HG03045 (cell line): Measurements from ENCODE around the gene KRT71.
"Not testable (repeated sequence)": the region's sequence is repeated elsewhere in the genome, so short reads cannot be mapped to it uniquely, and the experiment has no call there.

Source experiments
- ATAC-seq: cut with Tn5 transposase; IDR thresholded peaks from one replicate; pipeline ENCODE4 v1.9.1; 2021; ENCODE audit warnings: mild to moderate bottlenecking, moderate library complexity; ENCODE audit not compliant: unreplicated experiment

KRT71 gene

DNA sequence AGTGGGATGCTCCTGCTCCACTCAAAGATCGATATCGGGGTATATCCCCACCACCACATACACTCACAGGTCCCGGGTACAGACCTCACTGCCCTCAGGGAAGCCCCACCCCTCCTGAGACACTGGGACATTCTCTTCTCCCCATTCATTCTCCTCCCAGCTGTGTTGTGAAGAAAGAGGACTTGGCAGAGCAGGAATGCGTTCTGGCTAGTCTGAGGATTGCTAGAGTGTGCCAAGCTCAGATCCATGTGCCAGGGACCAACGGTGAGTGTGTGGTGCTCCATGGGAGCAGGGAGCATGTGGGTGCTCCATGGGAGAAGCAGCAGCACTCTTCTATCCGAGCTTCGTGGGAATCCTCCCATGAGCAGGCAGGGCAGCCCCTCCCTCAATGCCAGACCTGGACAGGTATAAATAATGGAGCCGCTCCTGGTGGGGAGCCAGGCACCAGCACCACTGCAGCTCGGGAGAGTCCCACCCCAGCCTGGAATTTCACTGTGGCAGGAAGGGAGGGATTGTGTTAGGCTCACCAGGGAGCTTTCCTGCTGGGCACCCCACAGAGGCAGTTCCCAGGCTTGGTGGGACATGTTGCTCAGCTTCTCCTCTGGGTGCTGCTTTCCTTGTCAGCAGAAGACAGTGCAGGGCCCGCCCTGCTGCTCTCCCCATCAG lies 30.5 kb downstream of the KRT71 start:
- ATAC-seq = no peak

- ATAC-seq = no peak
Measured at GRCh38 chr12:52521568-52522266, 31.2 kb downstream of the KRT71 start.

DNA sequence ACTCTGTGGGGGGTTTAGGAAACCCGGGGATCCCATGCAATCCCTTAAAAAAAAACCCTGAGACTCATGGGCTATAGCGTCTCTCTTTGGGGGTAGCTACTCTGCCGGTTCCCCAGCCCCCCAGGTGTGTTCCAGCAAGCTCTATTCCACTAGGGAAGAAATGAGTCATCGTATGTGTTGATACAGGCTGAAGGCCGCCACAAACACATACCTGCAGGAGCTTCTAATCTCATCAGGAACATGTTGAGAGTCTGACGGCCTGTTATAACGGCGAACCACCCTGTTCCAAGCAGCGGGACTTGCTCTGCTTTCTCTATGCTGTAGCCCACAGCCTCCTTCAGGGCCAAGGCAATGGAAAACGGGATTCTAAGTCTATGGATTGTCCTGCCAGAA lies 31.8 kb downstream of the KRT71 start:
- ATAC-seq = no peak

GRCh38 chr12:52519826-52520662 lies 32.9 kb downstream of the KRT71 start, which contains the start of gene KRT5:
Gene KRT5 (minus strand): TSS chr12:52520394. CDS start chr12:52520296, 98 bp downstream.
- no peak for ATAC-seq

DNA sequence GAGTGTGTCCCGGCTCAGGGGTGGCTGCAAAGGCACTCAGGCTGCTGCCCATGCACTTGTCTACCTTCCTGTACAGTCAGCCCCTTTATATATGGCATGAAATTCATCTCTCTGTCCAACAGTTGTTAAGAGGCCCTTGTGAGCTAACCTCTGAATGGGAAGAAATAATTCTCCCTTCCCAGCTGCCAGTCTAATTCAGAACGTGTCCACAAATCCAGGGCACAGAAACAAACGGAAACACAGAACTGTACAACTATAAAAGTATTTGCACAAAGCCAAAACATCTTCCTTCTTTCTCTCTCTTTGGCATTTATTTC lies 33.6 kb downstream of the KRT71 start:
- no peak for ATAC-seq

GRCh38 chr12:52518574-52519386 lies 34.2 kb downstream of the KRT71 start:
- no peak for ATAC-seq

- ATAC-seq = no peak
Measured at GRCh38 chr12:52517888-52518287, 35.1 kb downstream of the KRT71 start.

- no peak for ATAC-seq
Measured at GRCh38 chr12:52517005-52517835, 35.7 kb downstream of the KRT71 start.

DNA sequence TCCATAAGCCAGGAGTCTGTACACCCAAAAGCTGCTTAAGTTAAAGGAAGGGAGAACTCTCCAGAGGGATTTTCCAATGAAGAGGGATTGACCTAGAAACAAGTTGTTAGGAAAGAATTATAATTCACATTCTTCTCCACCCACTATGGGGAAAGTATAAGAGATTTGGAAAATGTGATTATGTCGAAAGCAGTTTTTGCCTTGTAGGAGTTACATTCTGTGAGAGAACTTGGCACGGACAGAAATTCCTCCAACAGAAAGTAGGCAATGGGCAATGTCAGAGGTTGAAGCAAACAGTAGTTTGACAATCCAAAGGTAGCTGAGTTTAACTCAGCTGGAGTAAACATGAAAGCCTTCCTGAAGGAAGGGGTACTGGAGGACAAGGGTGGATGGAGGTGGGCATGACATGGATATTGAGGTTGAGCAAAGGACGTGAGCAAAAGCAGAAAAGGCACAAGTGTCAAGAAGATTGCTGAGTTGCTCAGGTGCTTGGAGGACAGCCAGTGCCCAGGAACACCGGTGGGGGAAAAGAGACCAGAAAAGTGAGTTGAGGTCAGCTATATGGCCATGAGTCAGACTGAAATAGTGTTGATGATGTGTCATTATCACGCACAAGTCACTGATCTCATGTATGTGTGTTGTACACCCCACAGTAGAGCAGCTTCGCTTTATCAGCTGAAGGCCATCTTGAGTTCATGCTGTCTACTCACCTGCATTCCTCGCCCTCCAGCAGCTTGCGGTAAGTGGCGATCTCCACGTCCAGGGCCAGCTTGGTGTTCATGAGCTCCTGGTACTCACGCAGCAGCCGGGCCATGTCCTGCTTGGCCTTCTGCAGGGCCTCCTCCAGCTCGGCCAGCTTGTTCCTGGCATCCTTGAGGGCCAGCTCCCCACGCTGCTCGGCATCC lies 36.8 kb downstream of the KRT71 start:
- no peak for ATAC-seq

DNA sequence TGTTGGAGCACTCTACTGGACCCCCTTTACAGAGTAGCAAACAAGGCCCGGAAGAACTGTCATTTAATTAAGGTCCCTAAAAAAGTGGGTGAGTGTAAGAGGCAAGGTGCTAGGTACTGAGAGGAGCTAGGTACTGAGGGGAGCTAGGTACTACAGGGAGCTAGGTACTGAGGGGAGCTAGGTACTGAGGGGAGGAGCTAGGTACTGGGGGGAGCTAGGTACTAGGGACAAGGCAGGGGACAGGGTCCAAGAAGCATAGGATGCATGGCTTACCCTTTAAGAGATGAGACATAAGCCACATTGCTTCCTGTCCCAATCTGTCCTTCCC lies 37.7 kb downstream of the KRT71 start:
- ATAC-seq = no peak

GRCh38 chr12:52514471-52515318 lies 38.2 kb downstream of the KRT71 start:
- ATAC-seq = no peak

- no peak for ATAC-seq
Measured at GRCh38 chr12:52513736-52514135, 39.2 kb downstream of the KRT71 start.

GRCh38 chr12:52508211-52508610 lies 44.7 kb downstream of the KRT71 start:
- ATAC-seq = no peak

- ATAC-seq = no peak
Measured at GRCh38 chr12:52506858-52507715, 45.9 kb downstream of the KRT71 start.

GRCh38 chr12:52502877-52503276 lies 50.1 kb downstream of the KRT71 start:
- no peak for ATAC-seq

DNA sequence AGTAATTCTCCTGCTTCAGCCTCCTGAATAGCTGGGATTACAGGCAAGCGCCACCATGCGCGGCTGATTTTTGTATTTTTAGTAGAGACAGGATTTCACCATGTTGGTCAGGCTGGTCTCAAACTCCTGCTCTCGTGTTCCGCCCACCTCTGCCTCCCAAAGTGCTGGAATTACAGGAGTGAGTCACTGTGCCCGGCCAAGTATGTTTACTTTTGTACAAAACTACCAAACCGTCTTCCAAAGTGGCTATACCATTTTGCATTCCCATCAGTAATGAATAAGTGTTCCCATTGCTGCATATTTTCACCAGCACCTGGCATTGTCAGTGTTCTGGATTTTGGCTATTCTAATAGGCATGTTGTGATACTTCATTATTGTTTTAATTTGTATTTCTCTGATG lies 51.5 kb downstream of the KRT71 start:
- no peak for ATAC-seq

DNA sequence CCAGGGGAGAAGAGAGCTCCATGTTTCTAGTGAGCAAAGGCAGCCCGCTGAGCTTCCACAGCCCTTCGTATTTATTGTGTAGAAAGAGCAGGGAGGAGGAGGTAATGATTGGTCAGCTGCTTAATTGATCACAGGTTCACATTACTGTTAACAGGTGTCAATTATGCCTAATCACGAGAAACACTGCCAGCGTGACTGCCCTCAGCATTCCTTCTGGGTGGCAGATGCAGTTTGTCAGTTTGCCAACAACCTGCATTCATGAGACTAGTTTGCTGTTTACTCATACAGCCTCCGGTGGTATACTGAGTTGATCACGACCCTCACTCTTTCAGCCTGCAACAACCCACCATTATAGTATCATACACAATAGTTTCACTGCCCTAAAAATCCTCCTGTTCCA lies 52.4 kb downstream of the KRT71 start:
- ATAC-seq = not testable (repeated sequence)
